ENCODE results near the gene FBXL19. TPM values are rescaled to one million over a fixed set of nuclear protein-coding genes. Genes with fewer than 3 reads are reported as not detected.

The FBXL19 gene
- total RNA-seq, 1 donor from 2014 or later, result 34.3 TPM

GRCh38 chr16:30895627-30896260 is 27.6 kb upstream of the FBXL19 start:
- DNase-seq (ENCODE audit: low read depth), result no peak

GRCh38 chr16:30896261-30896888 is 27.0 kb upstream of the FBXL19 start, which contains the start of gene CTF1:
CTF1 (plus strand) TSS chr16:30896614; CDS start chr16:30896644, 30 bp downstream.
- DNase-seq (ENCODE audit: low read depth), result peak; percentile 41

GRCh38 chr16:30896889-30897733 is 26.3 kb upstream of the FBXL19 start:
- DNase-seq (ENCODE audit: low read depth), result peak; percentile 65

GRCh38 chr16:30899794-30900193 is 23.6 kb upstream of the FBXL19 start:
- DNase-seq (ENCODE audit: low read depth), result no peak

GRCh38 chr16:30900588-30900987 is 22.8 kb upstream of the FBXL19 start:
- no peak for DNase-seq (ENCODE audit: low read depth)

GRCh38 chr16:30901201-30902028 is 22.0 kb upstream of the FBXL19 start:
- DNase-seq (ENCODE audit: low read depth), result no peak

GRCh38 chr16:30902029-30902972 is 21.1 kb upstream of the FBXL19 start:
- DNase-seq (ENCODE audit: low read depth), result no peak

- no peak for DNase-seq (ENCODE audit: low read depth)
Measured at GRCh38 chr16:30903002-30903401, 20.4 kb upstream of the FBXL19 start.

- no peak for DNase-seq (ENCODE audit: low read depth)
Measured at GRCh38 chr16:30903596-30903995, 19.8 kb upstream of the FBXL19 start.

GRCh38 chr16:30904114-30904780 is 19.1 kb upstream of the FBXL19 start:
- DNase-seq (ENCODE audit: low read depth), result no peak

- no peak for DNase-seq (ENCODE audit: low read depth)
Measured at GRCh38 chr16:30907064-30907463, 16.3 kb upstream of the FBXL19 start.

GRCh38 chr16:30910427-30911029 is 12.8 kb upstream of the FBXL19 start:
- no peak for DNase-seq (ENCODE audit: low read depth)

- DNase-seq (ENCODE audit: low read depth), result no peak
Measured at GRCh38 chr16:30912794-30913412, 10.5 kb upstream of the FBXL19 start.

GRCh38 chr16:30914830-30915229 is 8.5 kb upstream of the FBXL19 start:
- no peak for DNase-seq (ENCODE audit: low read depth)

- DNase-seq (ENCODE audit: low read depth), result no peak
Measured at GRCh38 chr16:30918614-30919013, 4.8 kb upstream of the FBXL19 start.

GRCh38 chr16:30920891-30921290 is 2.5 kb upstream of the FBXL19 start:
- no peak for DNase-seq (ENCODE audit: low read depth)

- no peak for DNase-seq (ENCODE audit: low read depth)
Measured at GRCh38 chr16:30921459-30921747, 2.0 kb upstream of the FBXL19 start.

GRCh38 chr16:30921748-30922419 is 1.5 kb upstream of the FBXL19 start:
- DNase-seq (ENCODE audit: low read depth), result peak; percentile 85

GRCh38 chr16:30922420-30922959 is 882 bp upstream of the FBXL19 start:
- DNase-seq (ENCODE audit: low read depth), result peak; percentile 98

Measured in renal cortical epithelial cell (primary cell).